GM18508 (cell line): Measurements from ENCODE around the gene GLUL.
"Not testable (repeated sequence)": the region's sequence is repeated elsewhere in the genome, so short reads cannot be mapped to it uniquely, and the experiment has no call there.

Experiments
- ATAC-seq: cut with Tn5 transposase; IDR thresholded peaks from one replicate; pipeline ENCODE4 v1.9.1; 2021; ENCODE audit warnings: moderate number of reproducible peaks; ENCODE audit not compliant: insufficient read depth, unreplicated experiment

The GLUL gene

GRCh38 chr1:182395906-182396305, 4.3 kb upstream of the GLUL start:
- no peak for ATAC-seq

- ATAC-seq = no peak
These were observed 2.6 kb upstream of the GLUL start for GRCh38 chr1:182394055-182394775.

GRCh38 chr1:182392050-182393028, 749 bp upstream of the GLUL start:
- no peak for ATAC-seq

GRCh38 chr1:182391028-182391361, 595 bp downstream of the GLUL start:
- ATAC-seq = no peak

- ATAC-seq = no peak
These were observed 2.0 kb downstream of the GLUL start for GRCh38 chr1:182389619-182390047.

- ATAC-seq = no peak
These were observed 3.0 kb downstream of the GLUL start for GRCh38 chr1:182388392-182389134.

- ATAC-seq = no peak
These were observed 4.0 kb downstream of the GLUL start for GRCh38 chr1:182387566-182387965.

GRCh38 chr1:182386980-182387379, 4.6 kb downstream of the GLUL start:
- ATAC-seq = no peak

- no peak for ATAC-seq
These were observed 5.4 kb downstream of the GLUL start for GRCh38 chr1:182385885-182386853.

GRCh38 chr1:182384387-182384960, 7.1 kb downstream of the GLUL start:
- ATAC-seq = no peak

- ATAC-seq = no peak
These were observed 7.7 kb downstream of the GLUL start for GRCh38 chr1:182383934-182384333.

GRCh38 chr1:182383037-182383661, 8.4 kb downstream of the GLUL start:
- no peak for ATAC-seq

- ATAC-seq = no peak
These were observed 9.4 kb downstream of the GLUL start for GRCh38 chr1:182381962-182382819.

- ATAC-seq = no peak
These were observed 11.4 kb downstream of the GLUL start for GRCh38 chr1:182380199-182380598.

GRCh38 chr1:182379781-182380180, 11.8 kb downstream of the GLUL start:
- not testable (repeated sequence) for ATAC-seq

- ATAC-seq = no peak
These were observed 14.5 kb downstream of the GLUL start for GRCh38 chr1:182376936-182377574.

- no peak for ATAC-seq
These were observed 17.3 kb downstream of the GLUL start for GRCh38 chr1:182374101-182374834.
